ENCODE measurements around the gene TNC. TPM values are rescaled to one million over a fixed set of nuclear protein-coding genes. Genes with fewer than 3 reads are reported as not detected.
A peak's percentile ranks its signal among the peaks of the same experiment; 100 is the strongest.

The TNC gene
- polyA plus RNA-seq, 3 donors, result 0.02 TPM; not detected in 2

DNA sequence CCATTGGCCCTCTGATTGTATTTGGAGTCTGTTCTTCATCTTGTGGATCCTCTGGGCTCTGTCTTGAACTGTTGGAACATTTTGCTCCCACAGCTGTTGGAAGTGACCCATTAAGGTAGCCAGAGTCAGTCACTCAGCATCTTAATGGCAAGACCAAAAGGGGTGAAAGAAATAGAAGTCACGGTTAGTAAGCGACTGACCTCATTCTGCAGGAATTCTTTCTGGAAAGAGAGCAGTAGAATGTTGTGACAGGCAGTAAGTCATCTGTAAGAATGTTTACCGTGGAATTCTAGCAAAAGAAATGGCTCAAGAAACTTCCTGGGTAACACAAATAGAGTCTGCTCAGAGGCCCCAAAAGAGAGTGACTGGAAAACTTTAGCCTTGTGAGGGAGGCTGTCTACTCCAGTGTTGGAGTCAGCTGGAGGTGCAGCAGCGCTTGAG is 28.6 kb upstream of the TNC start:
- Mint-ChIP-seq H3K27me3 (ENCODE audit: low read depth in 3 of 3) (peaks cover 0 to 2% (median 0%) of the 10 kb centered on the region in 3 donors), H3K4me1 (no peaks in the 10 kb centered on the region), H3K36me3 (no peaks in the 10 kb centered on the region), H3K27ac (no peak overlapping the region), H3K9me3 (peaks cover 0 to 2% (median 0%) of the 10 kb centered on the region in 7 donors), H3K4me3 (no peak overlapping the region)
- no peaks in the 10 kb centered on the region for H3K9me3 ChIP-seq (replicated peaks in 1 of 2; ENCODE audit: control insufficient read depth in 1 of 2, insufficient read depth in 1 of 2, low read length in 2 of 2)
- no peaks in the 10 kb centered on the region for H4K20me1 ChIP-seq (ENCODE audit: insufficient read depth, low read length)
- intact Hi-C loops (cut with micrococcal nuclease), result no loop called here
- no peaks in the 10 kb centered on the region for H3K79me2 ChIP-seq (ENCODE audit: insufficient read depth, low read length)
- H3K4me1 ChIP-seq (ENCODE audit: control insufficient read depth in 1 of 2, insufficient read depth in 2 of 2, low read length in 2 of 2), result no peaks in the 10 kb centered on the region
- H3K36me3 ChIP-seq (replicated peaks in 1 of 2; ENCODE audit: control insufficient read depth in 1 of 2, insufficient read depth in 2 of 2, low read length in 2 of 2), result no peaks in the 10 kb centered on the region
- TF ChIP-seq, protein P1, sequence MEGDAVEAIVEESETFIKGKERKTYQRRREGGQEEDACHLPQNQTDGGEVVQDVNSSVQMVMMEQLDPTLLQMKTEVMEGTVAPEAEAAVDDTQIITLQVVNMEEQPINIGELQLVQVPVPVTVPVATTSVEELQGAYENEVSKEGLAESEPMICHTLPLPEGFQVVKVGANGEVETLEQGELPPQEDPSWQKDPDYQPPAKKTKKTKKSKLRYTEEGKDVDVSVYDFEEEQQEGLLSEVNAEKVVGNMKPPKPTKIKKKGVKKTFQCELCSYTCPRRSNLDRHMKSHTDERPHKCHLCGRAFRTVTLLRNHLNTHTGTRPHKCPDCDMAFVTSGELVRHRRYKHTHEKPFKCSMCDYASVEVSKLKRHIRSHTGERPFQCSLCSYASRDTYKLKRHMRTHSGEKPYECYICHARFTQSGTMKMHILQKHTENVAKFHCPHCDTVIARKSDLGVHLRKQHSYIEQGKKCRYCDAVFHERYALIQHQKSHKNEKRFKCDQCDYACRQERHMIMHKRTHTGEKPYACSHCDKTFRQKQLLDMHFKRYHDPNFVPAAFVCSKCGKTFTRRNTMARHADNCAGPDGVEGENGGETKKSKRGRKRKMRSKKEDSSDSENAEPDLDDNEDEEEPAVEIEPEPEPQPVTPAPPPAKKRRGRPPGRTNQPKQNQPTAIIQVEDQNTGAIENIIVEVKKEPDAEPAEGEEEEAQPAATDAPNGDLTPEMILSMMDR (IDR thresholded peaks at IDR 0.05), result no peak
- no peak overlapping the region for H3K4me3 ChIP-seq (replicated peaks in 1 of 3; ENCODE audit: low read depth in 2 of 3, low read length in 3 of 3)
- no peaks in the 10 kb centered on the region for H3K27me3 ChIP-seq (ENCODE audit: control insufficient read depth in 2 of 2, insufficient read depth in 2 of 2, low read length in 2 of 2)
- no peak overlapping the region for H3K4me2 ChIP-seq (replicated peaks; ENCODE audit: extremely low read depth, low read length, poor library complexity, severe bottlenecking)
- H2AFZ ChIP-seq (ENCODE audit: insufficient read depth, low read depth, low read length, poor library complexity, severe bottlenecking), result no peak overlapping the region
- no peak for DNase-seq
- WGBS (ENCODE audit: insufficient coverage), result 74% methylated on average over 4 of the region's 4 CpGs
- H3K9ac ChIP-seq (ENCODE audit: insufficient read depth, low read length, poor library complexity, severe bottlenecking), result no peak overlapping the region
- H3K27ac ChIP-seq (ENCODE audit: low read depth in 1 of 2, low read length in 2 of 2), result no peak overlapping the region

DNA sequence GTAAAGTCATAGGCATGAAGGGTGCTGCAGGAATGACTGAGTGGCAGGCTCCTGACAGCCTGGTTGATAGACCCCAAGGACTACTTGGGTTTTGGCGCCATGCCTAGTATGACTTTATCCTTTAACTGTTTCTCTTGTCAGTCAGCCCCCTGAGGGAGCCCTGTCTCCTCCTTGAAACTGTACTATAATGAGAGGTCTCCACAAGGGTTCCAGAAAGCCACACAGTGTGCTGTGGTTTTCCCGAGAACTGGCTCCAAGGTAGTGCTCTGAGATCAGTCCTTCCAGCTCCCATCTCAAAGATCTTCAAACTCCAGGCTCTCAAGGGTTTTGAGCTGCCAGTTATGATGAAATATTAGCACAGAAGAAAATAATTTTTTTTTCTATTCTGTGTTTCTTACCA is 26.7 kb upstream of the TNC start:
- Histone ChIP-seq H3K9ac (ENCODE audit: insufficient read depth, low read length, poor library complexity, severe bottlenecking) (no peak overlapping the region), H3K79me2 (ENCODE audit: insufficient read depth, low read length) (no peaks in the 10 kb centered on the region), H3K4me2 (replicated peaks; ENCODE audit: extremely low read depth, low read length, poor library complexity, severe bottlenecking) (no peak overlapping the region), H3K36me3 (replicated peaks in 1 of 2; ENCODE audit: control insufficient read depth in 1 of 2, insufficient read depth in 2 of 2, low read length in 2 of 2) (no peaks in the 10 kb centered on the region), H3K4me1 (ENCODE audit: control insufficient read depth in 1 of 2, insufficient read depth in 2 of 2, low read length in 2 of 2) (no peaks in the 10 kb centered on the region), H4K20me1 (ENCODE audit: insufficient read depth, low read length) (no peaks in the 10 kb centered on the region), H3K27me3 (ENCODE audit: control insufficient read depth in 2 of 2, insufficient read depth in 2 of 2, low read length in 2 of 2) (no peaks in the 10 kb centered on the region), H3K27ac (ENCODE audit: low read depth in 1 of 2, low read length in 2 of 2) (no peak overlapping the region), H3K9me3 (replicated peaks in 1 of 2; ENCODE audit: control insufficient read depth in 1 of 2, insufficient read depth in 1 of 2, low read length in 2 of 2) (no peaks in the 10 kb centered on the region), H3K4me3 (replicated peaks in 1 of 3; ENCODE audit: low read depth in 2 of 3, low read length in 3 of 3) (no peak overlapping the region), H2AFZ (ENCODE audit: insufficient read depth, low read depth, low read length, poor library complexity, severe bottlenecking) (no peak overlapping the region)
- Mint-ChIP-seq H3K4me1 (no peaks in the 10 kb centered on the region), H3K9me3 (peaks cover 0 to 2% (median 0%) of the 10 kb centered on the region in 7 donors), H3K4me3 (no peak overlapping the region), H3K27ac (peak overlapping the region in 1 of 7 donors; percentile 22), H3K27me3 (ENCODE audit: low read depth in 3 of 3) (peaks cover 0 to 2% (median 0%) of the 10 kb centered on the region in 3 donors), H3K36me3 (no peaks in the 10 kb centered on the region)
- 100% methylated on average over 1 of the region's 2 CpGs for WGBS (ENCODE audit: insufficient coverage)
- TF ChIP-seq, protein P1 (IDR thresholded peaks at IDR 0.05), result no peak
- no peak for DNase-seq
- intact Hi-C loops (cut with micrococcal nuclease), result no loop called here
